Vagina (tissue), 2 donors: ENCODE measurements around the gene ANAPC15. TPM values are rescaled to one million over a fixed set of nuclear protein-coding genes. Genes with fewer than 3 reads are reported as not detected.
A peak's percentile ranks its signal among the peaks of the same experiment; 100 is the strongest.

Experiments used
- DNase-seq, 2 donors: peaks; one replicate each; pipeline ENCODE4 v3.0.0-alpha.2; 2017; ENCODE audit errors: extremely low spot score in 2 of 2
- H3K27ac ChIP-seq: fragments of 200-600 bp; sonication (generic); one replicate; pipeline ENCODE4 v1.5.1; 2019
- H3K27me3 ChIP-seq: fragments of 200-600 bp; sonication (generic); one replicate; pipeline ENCODE4 v1.5.1; 2019
- H3K36me3 ChIP-seq, 2 donors: fragments of 200-600 bp; sonication (generic); one replicate each; pipeline ENCODE4 v1.5.1; 2017 to 2019
- H3K4me1 ChIP-seq: fragments of 200-600 bp; sonication (generic); one replicate; pipeline ENCODE4 v1.5.1; 2019
- H3K4me3 ChIP-seq, 2 donors: fragments of 200-600 bp; sonication (generic); 1 replicate in 1 of 2; 2 replicates in 1 of 2; pipeline ENCODE4 v1.5.1; 2016 to 2019
- H3K9me3 ChIP-seq: fragments of 200-600 bp; sonication (generic); one replicate; pipeline ENCODE4 v1.5.1; 2019
- POLR2A ChIP-seq, 2 donors: fragments of 450-650 bp; IDR thresholded peaks; one replicate each; pipeline ENCODE4 v1.6.1; 2017; ENCODE audit warnings: antibody characterized with exemption in 2 of 2, mild to moderate bottlenecking in 2 of 2, moderate library complexity in 2 of 2
- POLR2AphosphoS5 ChIP-seq, 2 donors: sonication (generic); formaldehyde crosslinking; IDR thresholded peaks; one replicate each; pipeline ENCODE4 v1.9.0; 2017; ENCODE audit warnings: antibody characterized with exemption in 2 of 2, mild to moderate bottlenecking in 2 of 2, low read depth in 1 of 2; ENCODE audit not compliant: insufficient read depth in 1 of 2
- intact Hi-C: fragments of 100-400 bp; cut with DNase I; formaldehyde crosslinking; loops from one replicate; pipeline ENCODE4 v1.15.1; 2023
- total RNA-seq: library from RNA; depleted of rRNA; stranded (reverse); fragments of >200 nt; gene quantifications from one replicate; pipeline ENCODE4 v1.2.3, GENCODE V29; 2016
- TF ChIP-seq, protein P1 (sequence below), 3 experiments: fragments of 450-650 bp in 2 of 3; fragments of 200-600 bp in 1 of 3; sonication (generic) in 1 of 3; IDR thresholded peaks; one replicate each; pipeline ENCODE4 v1.5.1; 2017 to 2019; ENCODE audit warnings: antibody characterized with exemption in 3 of 3, mild to moderate bottlenecking in 2 of 3, moderate library complexity in 2 of 3

Gene ANAPC15
- total RNA-seq, 1 donor from 2014 or later: 19.9 TPM

DNA sequence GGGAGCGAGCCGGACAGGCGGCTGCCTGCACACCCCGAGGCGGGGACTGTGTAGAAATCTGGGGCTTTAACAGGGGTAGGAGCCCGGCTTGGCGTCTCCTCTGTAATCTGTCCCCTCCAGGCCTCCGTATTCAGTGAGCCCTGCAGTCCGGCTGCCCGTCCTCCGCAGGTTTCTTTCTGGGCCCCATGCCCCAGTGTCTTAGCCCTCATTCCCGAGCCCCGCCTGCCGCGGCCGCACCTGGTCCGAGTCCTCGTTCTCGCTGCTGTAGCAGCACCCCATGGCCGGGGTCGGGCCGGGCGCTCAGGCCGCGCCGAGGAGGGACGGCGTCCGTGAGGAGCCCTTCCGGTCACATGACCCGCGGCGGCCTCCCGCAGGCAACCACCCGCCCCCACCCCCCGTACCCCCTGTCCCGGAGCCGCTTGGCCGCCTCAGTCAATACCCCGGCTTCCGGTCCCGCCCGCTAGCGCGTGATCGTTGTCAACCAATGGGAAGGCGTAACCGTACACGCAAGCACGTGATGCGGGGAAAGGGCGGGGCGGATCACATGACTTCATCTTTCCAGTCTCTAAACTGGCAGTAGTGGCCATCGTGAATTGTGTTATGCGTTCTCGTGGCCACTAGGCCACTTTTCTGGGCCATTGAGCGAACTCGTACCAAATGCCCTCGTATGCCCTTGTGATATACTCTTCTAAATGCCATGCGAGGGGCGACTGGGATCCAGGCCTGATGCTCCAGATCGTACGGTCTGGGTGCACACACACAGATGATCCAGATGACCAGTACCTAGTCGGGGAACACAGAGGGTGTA, 9.3 kb downstream of the ANAPC15 start, which contains the start of gene LAMTOR1:
LAMTOR1 (minus strand) TSS at position 352 of the 808 bp plus-strand sequence; CDS start at position 279, 73 bp downstream.
- Histone ChIP-seq H3K27ac (peak within 1 kb of the TSS; percentile 93), H3K4me1 (peaks cover 44% of the 10 kb centered on the region), H3K4me3 (peak within 1 kb of the TSS; percentile 64 to 91), H3K36me3 (peaks cover 0 to 12% of the 10 kb centered on the region in 2 donors), H3K9me3 (no peaks in the 10 kb centered on the region), H3K27me3 (no peaks in the 10 kb centered on the region)
- TF ChIP-seq POLR2A (IDR thresholded peaks at IDR 0.05) (no peak), POLR2AphosphoS5 (IDR thresholded peaks at IDR 0.05; ENCODE audit: insufficient read depth in 1 of 2, low read depth in 1 of 2) (peak; percentile 94 to 96)
- TF ChIP-seq, protein P1, sequence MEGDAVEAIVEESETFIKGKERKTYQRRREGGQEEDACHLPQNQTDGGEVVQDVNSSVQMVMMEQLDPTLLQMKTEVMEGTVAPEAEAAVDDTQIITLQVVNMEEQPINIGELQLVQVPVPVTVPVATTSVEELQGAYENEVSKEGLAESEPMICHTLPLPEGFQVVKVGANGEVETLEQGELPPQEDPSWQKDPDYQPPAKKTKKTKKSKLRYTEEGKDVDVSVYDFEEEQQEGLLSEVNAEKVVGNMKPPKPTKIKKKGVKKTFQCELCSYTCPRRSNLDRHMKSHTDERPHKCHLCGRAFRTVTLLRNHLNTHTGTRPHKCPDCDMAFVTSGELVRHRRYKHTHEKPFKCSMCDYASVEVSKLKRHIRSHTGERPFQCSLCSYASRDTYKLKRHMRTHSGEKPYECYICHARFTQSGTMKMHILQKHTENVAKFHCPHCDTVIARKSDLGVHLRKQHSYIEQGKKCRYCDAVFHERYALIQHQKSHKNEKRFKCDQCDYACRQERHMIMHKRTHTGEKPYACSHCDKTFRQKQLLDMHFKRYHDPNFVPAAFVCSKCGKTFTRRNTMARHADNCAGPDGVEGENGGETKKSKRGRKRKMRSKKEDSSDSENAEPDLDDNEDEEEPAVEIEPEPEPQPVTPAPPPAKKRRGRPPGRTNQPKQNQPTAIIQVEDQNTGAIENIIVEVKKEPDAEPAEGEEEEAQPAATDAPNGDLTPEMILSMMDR (IDR thresholded peaks at IDR 0.05): peak in 2 of 3 experiments; percentile 23 to 59
- peak; percentile 99 for DNase-seq
- intact Hi-C loops: no loop called here

DNA sequence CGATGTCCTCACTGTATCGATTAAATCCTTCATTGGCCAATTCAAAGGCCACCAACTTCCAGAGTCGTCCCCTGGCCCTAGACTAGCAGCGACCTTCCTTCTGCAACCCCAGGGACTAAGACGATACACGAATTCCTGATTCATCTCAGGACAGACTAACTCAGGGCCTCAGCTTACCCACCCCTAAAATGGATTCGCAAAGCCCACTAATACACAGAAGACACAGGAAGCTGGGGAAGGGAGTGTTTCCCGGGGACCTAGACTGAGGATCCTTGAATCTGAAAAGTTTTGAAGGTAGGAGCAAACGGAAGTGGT, 9.9 kb downstream of the ANAPC15 start:
- H3K27ac ChIP-seq: peak overlapping the region; percentile 93
- H3K4me1 ChIP-seq: peaks cover 44% of the 10 kb centered on the region
- intact Hi-C loops: no loop called here
- no peaks in the 10 kb centered on the region for H3K27me3 ChIP-seq
- H3K4me3 ChIP-seq: peak overlapping the region; percentile 64 to 91
- TF ChIP-seq, protein P1 (IDR thresholded peaks at IDR 0.05): no peak
- TF ChIP-seq POLR2A (IDR thresholded peaks at IDR 0.05) (no peak), POLR2AphosphoS5 (IDR thresholded peaks at IDR 0.05; ENCODE audit: insufficient read depth in 1 of 2, low read depth in 1 of 2) (no peak)
- no peak for DNase-seq
- H3K9me3 ChIP-seq: no peaks in the 10 kb centered on the region
- peaks cover 0 to 17% of the 10 kb centered on the region in 2 donors for H3K36me3 ChIP-seq

DNA sequence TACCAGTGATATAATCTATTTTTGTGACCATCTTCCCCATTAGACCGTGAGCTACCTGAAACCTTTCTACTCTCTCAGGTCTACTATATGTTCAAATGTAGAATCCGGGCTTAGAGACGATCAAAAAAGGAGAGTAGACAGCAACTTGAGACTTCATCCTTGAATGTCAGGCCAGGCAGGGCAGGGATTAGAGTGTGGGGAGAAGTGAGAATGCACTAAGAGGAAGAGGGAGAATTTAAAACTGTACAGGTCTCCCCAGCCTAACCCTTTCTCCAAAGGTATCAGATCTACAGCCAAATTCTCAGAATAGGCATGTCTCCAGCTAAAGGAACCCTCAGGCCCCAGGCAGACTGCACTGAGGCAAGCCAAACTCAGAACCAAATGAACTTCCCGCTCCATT, 10.3 kb downstream of the ANAPC15 start:
- peaks cover 0 to 21% of the 10 kb centered on the region in 2 donors for H3K36me3 ChIP-seq
- H3K9me3 ChIP-seq: no peaks in the 10 kb centered on the region
- no peak for DNase-seq
- TF ChIP-seq POLR2A (IDR thresholded peaks at IDR 0.05): no peak
- TF ChIP-seq POLR2AphosphoS5 (IDR thresholded peaks at IDR 0.05; ENCODE audit: insufficient read depth in 1 of 2, low read depth in 1 of 2): no peak
- TF ChIP-seq, protein P1 (IDR thresholded peaks at IDR 0.05): no peak
- H3K27ac ChIP-seq: peak overlapping the region; percentile 93
- H3K27me3 ChIP-seq: no peaks in the 10 kb centered on the region
- H3K4me3 ChIP-seq: peak overlapping the region; percentile 64 to 91
- H3K4me1 ChIP-seq: peaks cover 44% of the 10 kb centered on the region
- intact Hi-C loops: no loop called here

DNA sequence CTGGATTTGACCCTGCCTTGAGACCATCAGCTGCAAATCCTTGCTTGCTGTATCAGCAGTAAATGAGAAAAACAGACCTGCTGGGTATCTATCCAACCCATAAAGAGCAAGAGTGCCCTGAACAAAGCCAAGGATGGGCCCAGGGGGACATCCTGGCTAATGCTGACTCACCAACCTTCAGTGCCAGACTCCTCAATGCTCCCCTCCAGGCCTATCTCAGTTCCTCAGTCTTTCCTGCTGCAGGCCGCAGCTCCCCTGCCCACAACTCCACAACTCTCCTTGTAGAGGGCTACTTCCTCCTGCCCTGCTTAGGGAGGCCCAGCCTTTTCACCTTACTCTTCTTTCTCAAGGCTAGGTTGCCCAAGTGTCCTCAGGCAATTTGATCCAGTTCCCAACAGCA, 12.0 kb downstream of the ANAPC15 start:
- Histone ChIP-seq H3K4me3 (no peak overlapping the region), H3K4me1 (peaks cover 44% of the 10 kb centered on the region), H3K36me3 (peaks cover 0 to 28% of the 10 kb centered on the region in 2 donors), H3K27me3 (no peaks in the 10 kb centered on the region), H3K27ac (no peak overlapping the region), H3K9me3 (no peaks in the 10 kb centered on the region)
- intact Hi-C loops: no loop called here
- no peak for DNase-seq
- TF ChIP-seq, protein P1 (IDR thresholded peaks at IDR 0.05): no peak
- TF ChIP-seq POLR2AphosphoS5 (IDR thresholded peaks at IDR 0.05; ENCODE audit: insufficient read depth in 1 of 2, low read depth in 1 of 2) (no peak), POLR2A (IDR thresholded peaks at IDR 0.05) (no peak)

DNA sequence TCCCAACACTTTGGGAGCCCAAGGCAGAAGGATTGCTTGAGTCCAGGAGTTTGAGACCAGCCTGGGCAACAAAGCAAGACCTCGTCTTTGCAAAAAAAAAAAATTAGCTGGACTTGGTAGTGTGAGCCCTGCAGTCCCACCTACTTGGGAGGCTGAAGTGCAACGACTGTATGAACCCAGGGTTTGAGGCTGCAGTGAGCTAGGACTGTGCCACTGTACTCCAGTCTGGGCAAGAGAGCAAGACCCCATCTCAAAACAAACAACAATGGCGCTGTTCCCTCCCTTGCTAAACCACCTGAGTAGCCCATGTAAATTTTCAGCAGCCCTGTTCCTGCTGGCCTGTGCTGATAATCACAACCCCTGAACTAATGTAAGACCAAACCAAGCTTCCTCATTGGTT, 12.5 kb downstream of the ANAPC15 start:
- Histone ChIP-seq H3K4me3 (no peak overlapping the region), H3K27me3 (no peaks in the 10 kb centered on the region), H3K27ac (no peak overlapping the region), H3K9me3 (no peaks in the 10 kb centered on the region), H3K36me3 (peaks cover 0 to 32% of the 10 kb centered on the region in 2 donors), H3K4me1 (peaks cover 44% of the 10 kb centered on the region)
- intact Hi-C loops: no loop called here
- no peak for DNase-seq
- TF ChIP-seq, protein P1 (IDR thresholded peaks at IDR 0.05): no peak
